NOMO-1 treated with DMSO at 0.1 percent for 48 hours (cell line): ENCODE results near the gene SH3BP2.
"Not testable (repeated sequence)": the region's sequence is repeated elsewhere in the genome, so short reads cannot be mapped to it uniquely, and the experiment has no call there.

Source experiments
- DNase-seq: peaks from one replicate; lab custom pipeline; 2025; ENCODE audit not compliant: unreplicated experiment; lab: John Stamatoyannopoulos, UW

The SH3BP2 gene

DNA sequence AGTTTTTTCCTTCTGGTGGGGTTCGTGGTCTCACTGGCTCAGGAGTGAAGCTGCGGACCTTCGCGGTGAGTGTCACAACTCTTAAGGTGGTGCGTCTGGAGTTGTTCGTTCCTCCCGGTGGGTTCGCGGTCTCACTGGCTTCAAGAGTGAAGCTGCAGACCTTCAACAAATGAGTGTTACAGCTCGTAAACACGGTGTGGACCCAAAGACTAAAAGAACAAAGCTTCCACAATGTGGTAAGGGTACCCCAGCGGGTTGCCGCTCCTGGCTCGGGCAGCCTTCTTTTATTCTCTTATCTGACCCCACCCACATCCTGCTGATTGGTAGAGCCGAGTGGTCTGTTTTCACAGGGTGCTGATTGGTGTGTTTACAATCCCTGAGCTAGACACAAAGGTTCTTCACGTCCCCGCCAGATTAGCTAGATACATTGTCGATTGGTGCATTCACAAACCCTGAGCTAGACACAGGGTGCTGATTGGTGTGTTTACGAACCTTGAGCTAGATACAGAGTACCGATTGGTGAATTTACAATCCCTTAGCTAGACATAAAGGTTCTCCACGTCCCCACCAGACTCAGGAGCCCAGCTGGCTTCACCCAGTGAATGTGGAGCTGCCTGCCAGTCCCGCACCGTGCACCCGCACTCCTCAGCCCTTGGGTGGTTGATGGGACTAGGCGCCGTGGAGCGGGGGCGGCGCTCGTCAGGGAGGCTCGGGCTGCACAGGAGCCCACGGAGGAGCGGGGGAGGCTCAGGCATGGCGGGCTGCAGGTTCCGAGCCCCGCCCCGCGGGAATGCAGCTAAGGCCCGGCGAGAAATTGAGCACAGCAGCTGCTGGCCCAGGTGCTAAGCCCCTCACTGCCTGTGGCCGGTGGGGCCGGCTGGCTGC lies 30.2 kb upstream of the SH3BP2 start:
- not testable (repeated sequence) for DNase-seq

DNA sequence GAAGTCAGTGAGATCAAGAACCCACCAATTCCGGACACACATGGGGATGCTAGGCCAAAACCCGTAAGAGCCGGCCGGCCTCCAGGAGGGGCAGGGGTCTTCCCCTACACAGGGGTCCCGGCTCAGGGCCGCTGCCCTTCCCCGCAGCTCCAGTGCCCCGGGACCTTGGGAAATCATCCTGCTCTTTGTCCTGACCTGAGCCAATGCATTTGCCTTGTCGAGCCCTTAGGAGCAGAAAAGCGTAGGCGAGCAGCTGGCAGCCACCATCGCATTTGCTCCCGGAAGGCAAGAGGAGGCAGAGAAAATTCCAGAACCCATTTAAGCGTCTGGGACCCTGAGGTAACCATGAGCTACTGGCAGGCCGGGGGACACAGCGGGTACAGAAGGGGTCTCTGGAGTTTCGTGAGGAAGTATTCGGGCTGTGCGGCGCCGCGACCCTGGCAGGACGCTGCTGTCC lies 29.3 kb upstream of the SH3BP2 start:
- DNase-seq: no peak

DNA sequence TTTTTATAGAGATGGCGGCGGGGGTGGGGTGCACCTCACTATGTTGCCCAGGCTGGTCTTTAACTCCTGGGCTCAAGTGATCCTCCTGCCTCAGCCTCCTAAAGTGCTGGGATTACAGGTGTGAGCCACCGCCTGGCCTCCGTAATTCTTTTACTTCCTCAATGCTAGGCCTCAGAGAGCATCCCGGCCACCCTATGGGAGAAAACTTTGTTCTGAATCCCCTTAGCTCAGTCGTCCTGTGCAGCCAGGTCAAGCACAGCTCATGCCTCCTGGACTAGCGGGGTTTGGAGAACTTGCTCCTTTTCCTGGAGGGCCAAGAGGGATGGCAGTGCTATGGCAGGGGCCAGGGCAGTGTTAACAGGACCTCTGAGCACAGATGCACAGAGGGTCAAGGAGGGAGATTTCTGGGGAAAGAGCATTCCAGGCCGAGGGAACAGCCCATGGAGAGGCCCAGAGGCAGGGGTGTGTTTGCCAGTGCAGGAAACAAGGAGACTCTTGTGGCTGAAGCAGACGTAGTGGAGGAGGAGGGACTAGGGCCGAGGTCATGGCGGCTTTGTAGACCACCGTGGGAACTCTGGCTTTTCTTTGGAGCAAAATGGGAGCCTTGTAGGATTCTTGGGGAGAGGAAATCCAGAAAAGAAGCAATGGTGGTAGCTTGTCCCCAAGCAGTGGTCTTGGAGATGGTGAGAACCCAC lies 26.9 kb upstream of the SH3BP2 start:
- DNase-seq: no peak

DNA sequence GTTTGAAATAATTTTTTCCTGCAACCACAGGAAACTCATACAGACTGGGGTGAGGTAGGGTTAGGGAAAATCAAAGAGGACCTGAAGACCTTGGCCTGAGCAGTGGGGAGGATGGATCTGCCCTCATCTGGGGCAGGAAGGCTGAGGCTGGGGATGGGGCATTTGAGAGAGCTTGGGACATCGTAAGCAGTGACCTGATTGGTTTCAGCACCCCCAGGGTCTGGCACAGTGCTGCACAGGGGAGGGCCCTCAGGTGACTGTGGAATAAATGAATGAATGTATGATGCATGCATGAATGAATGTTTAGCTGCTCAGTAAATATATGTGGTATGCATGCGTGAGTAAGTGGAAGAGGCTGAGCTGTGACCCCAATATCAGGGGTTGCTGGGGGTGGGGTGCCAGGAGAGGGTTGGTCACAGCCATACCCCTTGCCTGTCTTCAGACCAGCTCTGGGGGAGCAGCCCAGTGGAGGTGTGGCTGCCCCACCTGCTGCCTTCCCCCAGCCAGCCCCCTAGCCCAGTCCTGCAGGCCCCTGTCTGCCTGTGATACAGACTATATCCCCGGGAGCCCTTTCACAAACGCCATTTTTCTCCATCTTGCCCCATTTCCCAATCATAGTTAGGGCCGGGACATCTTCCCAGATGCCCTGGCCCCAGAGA lies 25.7 kb upstream of the SH3BP2 start:
- DNase-seq: no peak

DNA sequence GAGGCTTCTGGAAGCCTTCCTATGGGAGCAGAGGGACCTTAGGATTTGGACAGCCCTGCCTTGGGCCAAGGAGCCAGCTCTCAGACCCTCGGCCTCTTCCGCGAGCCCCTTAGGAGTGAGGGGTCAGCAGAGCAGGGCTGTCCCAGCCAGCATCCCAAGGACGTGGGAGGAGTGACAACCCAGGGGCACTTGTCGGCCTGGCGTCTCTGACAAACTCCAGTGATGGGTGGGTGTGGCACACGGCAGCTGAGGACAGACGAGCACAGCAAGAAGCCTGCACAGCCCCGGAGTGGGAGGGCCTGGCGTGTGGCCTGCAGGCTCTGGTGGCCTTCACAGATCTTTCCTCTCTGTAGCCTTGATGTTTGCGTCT lies 25.2 kb upstream of the SH3BP2 start:
- DNase-seq: no peak

DNA sequence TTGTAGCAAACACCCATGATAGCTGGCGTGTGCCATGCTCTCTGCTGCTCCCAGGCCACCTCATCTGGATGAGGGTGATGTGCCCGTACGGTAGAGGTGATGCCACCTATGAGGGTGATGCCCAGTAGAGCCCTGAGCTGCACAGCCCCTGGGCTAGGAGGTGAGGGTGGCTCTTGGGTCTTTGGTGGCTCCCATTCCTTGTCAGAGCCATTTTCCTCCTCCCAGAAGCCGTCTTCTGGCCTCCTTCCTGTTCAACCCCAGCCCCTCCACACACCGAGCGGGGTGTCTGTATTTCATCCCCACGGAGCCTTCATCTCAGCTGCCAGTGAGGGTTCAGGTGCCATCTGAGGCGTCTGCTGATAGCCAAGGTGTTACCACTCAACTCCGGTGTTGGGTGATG lies 24.8 kb upstream of the SH3BP2 start:
- no peak for DNase-seq

DNA sequence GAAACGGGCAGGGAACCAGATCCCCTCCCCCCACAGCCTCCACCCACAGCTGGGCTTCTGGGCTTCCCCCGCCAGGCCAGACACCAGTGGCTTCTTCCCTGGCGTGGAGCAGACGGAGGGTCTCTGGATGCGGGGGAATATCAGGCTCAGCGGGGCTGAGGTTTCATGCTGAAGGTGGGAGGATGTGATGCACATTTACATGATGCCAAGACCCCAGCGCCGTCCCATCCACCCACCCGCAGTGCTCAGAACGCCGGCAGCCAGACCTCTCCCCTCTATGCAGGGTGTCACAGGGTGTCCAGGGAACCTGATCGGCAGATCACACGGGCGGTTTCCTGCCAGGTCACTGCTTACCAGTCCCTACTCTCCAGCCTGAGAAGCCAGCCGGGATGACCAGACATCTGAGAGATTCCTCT lies 24.0 kb upstream of the SH3BP2 start:
- no peak for DNase-seq

DNA sequence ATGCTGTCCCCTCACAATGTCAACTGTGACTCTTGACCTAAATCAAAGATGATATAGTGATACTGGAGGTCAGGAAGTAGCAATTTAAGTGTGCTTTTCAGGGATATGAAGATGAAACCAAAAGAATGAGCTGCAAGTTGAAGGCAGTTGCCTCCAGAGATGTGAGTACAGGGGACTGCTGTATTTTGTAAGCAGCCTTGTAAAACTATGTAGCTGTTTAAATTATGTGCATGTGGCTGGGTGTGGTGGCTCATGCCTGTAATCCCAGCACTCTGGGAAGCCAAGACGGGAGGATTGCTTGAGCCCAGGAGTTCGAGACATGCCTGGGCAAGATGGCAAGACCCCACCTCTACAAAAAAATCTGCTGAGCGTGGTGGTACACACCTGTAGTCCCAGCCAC lies 21.6 kb upstream of the SH3BP2 start:
- peak; percentile 40 for DNase-seq

DNA sequence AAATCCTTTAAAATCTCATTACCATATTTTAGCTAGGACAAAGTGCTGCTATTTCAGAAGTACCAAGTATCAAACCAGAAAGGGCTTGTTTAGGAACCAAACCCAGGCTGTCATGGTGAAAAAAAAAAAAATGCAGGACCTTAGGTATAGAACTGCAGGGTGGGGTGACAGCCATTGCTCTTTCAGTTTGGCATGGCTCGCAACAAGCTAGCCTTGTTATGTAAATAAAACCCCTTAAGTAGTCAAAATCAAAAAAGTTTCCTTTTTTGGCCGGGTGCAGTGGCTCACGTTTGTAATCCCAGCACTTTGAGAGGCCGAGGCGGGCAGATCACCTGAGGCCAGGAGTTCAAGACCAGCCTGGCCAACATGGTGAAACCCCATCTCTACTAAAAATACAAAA lies 12.2 kb upstream of the SH3BP2 start:
- not testable (repeated sequence) for DNase-seq

DNA sequence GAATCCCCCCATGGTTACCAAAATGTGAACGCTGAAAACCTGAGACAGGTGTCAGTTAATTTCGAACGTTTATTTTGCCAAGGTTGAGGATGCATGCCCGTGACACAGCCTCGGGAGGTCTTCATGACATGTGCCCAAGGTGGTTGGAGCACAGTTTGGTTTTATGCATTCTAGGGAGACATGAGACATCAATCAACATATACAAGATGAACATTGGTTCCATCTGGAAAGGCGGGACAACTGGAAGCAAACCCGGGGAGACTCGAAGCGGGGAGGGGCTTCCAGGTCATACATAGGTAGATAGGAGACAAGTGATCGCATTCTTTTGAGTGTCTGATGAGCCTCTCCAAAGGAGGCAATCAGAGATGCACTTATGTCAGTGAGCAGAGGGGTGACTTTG lies 11.0 kb upstream of the SH3BP2 start:
- DNase-seq: no peak

DNA sequence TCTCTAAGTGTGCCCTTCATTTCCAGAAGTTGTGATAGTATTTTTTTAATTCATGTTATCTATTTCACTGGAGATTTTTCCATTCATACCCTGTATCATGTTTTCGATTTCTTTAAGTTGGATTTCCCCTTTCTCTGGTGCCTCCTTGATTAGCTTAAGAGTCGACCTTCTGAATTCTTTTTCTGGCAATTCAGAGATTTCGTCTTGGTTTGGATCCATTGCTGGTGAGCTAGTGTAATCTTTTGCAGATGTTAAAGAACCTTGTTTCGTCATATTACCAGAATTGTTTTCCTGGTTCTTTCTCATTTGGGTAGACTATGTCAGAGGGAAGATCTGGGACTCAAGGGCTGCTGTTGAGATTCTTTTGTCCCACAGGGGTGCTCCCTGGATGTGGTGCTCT lies 9.1 kb upstream of the SH3BP2 start:
- no peak for DNase-seq

DNA sequence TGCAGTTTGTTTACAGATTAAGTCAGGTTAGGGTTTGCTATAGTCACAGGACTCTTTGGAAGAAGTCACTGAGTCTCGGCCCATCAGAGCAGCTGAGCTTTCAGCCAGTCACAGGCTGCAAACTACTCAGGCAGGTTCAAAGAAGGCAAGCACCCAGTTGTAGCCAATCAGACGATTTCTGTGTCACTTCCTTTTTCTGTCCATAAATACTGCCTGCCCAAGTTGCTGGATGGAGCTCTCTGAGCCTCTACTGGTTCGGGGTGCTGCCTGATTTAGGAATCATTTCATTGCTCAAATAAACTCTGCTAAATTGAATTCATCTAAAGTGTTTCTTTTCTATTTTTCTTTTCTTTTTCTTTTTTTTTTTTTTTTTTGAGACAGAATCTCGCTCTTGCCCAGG lies 7.3 kb upstream of the SH3BP2 start:
- DNase-seq: peak; percentile 82

DNA sequence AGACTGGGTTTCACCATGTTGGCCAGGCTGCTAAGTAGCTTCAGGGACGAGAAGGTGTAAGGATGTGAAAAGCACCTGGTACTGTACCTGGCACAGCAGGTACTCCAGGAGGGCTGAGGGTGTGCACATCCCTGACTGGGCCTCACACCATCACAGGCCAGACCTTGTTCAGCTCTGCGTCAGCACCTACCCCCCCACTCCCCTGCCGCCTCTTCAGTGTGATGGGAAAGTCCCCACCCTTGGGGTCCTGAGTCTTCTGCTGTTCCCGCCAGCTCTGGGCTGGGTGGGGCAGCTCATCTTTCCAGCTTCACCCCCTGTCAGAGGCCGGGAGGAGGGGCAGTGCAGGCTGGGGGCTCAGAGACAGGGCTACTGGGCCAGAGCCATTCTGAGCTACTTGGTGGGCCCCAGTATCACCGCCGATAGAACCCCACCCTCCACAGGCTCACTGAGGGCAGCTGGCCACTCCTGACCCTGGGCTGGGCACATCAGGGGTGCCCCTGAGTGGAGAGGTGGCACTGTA lies 6.7 kb upstream of the SH3BP2 start:
- no peak for DNase-seq

DNA sequence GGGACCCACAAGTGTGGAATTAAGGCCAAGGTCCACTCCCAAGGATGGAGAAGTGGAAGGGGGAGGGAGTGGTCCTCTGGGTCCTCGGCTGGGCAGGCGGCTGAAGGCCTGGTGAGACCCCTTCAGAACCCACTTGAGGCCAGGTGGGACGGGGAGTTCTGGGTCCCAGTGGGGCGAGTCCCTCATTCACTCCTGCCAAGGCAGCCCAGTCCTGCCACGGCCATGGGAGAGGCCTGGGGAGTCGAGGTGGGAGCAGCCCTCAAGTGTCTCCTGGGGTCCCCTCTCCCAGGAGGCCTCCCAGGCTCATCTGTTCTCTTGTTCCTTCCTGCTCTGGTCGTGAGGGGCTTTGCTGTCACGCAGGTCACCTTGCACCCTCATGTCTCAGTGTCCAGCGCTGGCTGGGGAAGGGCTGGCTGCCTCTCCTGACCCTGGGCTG lies 6.1 kb upstream of the SH3BP2 start:
- no peak for DNase-seq

DNA sequence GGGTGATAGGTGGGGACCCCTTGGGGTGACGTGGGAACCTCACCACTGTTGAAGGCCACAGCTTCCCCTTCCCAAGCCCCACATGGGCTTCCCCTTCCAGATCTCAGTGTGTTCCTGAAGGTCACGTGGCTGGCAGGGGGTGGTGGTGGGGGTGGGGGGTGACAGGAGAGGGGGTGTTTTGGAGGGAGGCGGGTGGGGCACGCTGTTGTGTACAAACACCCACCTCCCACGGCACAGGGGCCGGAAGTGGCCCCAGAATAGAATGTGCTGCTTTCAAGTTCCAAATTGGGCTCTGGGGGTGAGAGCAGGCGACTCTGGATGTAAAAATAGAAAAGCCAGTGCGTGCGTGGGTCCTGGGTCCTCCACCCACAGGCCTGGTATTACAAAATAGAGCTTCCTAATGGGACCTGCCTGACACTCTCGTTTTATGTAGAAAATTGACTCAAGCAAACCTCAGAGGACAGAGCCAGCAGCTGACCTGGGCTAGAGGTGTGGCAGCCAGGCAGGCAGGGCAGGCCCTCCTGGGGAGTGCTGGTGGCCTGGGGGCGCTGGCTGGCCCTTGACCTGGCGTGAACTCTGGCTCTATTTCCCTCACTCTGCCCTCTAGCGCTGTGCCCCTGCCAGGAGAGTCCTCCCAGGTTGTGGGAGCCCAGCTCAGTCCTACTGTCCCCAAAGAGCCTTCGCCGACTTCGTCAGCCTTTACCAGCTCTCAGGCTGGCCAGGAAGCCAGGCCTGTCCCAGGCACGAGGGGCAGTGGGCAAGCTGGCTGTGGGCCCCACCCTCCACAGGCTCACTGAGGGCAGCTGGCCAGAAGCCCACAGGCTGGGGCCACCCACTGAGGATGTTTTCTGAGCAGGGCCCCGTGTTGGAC lies 5.4 kb upstream of the SH3BP2 start:
- DNase-seq: peak; percentile 94

DNA sequence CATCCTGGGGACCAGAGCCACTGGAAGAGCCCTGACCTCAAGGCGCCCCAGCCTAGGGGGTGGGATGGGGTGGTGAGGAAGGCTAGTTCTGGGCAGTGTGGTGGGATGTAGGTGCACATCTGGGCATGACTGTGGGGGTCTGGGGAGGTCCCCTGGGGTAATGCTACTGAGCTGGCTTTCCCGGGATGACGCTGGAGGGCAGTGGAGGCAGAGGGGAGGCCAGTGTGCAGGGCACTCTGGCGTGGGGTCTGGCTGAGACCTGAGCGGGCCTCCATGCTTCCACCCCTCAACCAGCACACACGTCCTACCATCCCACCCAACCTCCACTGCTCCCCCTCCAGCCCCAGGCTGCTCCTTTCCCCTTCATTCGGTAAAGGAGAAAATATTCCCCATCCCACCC lies 4.8 kb upstream of the SH3BP2 start:
- no peak for DNase-seq

DNA sequence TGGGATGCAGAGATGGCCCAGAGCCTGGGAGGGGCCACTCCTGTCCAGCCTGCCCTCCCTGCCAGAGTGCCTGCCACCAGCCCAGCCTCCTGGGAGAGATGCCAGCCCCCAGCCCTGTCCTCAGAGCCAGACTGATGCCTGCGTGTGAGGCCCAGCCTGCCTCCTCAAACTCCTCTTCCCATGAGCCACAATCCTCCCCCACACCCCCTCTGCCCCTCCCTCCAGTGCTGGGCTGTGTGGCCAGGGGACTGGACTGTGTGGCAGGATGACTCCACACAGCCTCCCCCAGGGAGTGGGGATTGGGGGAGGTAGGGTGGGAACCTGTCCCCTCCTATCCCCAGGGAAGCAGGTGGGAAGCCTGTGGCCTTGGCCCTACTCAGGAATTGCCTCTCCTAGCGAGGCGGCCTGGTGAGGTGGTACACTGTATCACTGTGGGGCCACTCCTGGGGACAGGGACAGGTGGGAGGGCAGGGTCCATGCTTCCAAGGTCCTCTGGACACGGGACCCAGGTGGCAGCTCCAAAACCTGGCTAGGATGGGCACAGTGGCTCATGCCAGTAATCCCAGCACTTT lies 4.3 kb upstream of the SH3BP2 start:
- no peak for DNase-seq

DNA sequence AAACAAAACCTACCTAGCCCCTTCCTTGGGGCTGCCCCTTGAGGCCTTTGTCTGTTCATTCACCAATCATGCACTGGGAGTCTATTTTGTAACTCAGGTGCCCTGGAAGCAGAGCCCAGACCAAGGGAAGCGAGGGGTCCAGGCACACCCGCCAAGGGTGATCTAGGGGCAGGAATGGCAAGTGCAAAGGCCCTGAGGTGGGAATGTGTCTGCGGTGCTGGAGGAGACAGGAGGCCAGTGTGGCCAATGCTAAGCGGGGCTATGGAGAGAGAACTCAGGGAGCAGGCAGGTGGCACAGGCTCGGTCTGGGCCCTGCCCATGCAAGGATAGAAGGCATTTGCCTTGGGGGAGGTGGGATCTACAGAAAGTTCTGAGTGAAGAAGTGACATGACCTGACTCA lies 3.5 kb upstream of the SH3BP2 start:
- DNase-seq: no peak

DNA sequence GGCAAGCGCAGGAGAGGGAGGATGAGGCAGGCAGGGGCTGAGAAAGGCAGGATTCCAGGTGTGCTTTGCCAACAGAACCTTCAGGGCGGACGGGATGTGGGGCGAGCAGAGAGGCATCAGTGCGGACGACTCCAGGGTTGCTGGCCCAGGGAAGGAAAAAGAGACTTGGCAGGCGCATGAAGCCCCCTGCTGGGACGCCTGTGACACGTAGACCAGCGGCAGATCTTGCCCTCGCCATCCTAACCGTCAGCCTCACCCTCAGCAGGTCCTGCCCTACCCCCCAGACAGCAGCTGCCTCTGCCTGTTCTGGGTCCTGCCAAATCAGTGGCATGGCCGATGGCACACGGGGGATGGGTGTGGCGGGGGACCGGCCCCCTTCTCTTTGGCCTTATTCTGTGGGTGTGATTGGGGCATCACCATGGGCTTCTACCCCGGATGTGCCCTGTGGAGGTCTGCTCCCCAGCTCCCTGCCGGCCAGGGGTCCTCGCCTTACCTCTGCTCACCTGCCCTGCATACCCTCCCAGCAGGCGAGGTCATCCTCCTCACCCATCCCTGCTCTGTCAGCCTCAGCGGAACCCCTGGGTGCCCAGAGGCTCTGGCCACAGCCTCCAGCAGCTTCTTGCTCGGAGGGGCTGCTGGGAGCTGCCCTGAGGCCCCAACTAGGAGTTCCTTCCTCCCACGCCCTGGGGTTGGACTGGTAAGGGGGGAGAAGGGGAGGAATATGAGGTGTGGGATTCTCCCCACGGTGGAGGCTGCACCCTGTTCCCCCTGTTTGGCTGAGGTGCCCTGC lies 2.9 kb upstream of the SH3BP2 start:
- DNase-seq: no peak
